Activated CD4-positive, alpha-beta T cell treated with anti-CD3 and anti-CD28 coated beads for 36 hours (primary cell): Measurements from ENCODE around the gene AP5Z1. TPM values are rescaled to one million over a fixed set of nuclear protein-coding genes. Genes with fewer than 3 reads are reported as not detected.
"Not testable (repeated sequence)": the region's sequence is repeated elsewhere in the genome, so short reads cannot be mapped to it uniquely, and the experiment has no call there.

Experiments
- ATAC-seq: fragments of 200-7000 bp; cut with Tn5 transposase; one replicate; pipeline ENCODE4 v1.10.0; 2021; ENCODE audit warnings: mild to moderate bottlenecking, moderate library complexity
- CTCF ChIA-PET: fragments of 350-600 bp; sonication (Branson Sonifier 250); formaldehyde crosslinking; loops from one replicate; lab custom pipeline; 2021; ENCODE audit warnings: antibody characterized with exemption; lab: Charles Lee
- POLR2A ChIA-PET: fragments of 350-600 bp; sonication (Branson Sonifier 250); formaldehyde crosslinking; loops from one replicate; lab custom pipeline; 2021; ENCODE audit warnings: antibody characterized with exemption, inconsistent platforms; lab: Charles Lee
- DNase-seq: peaks from one replicate; pipeline ENCODE4 v3.0.0-alpha.2; 2020
- H3K27ac Mint-ChIP-seq: one replicate; pipeline ENCODE4 v1.8.0; 2021; ENCODE audit warnings: mixed read lengths
- H3K27me3 Mint-ChIP-seq: one replicate; pipeline ENCODE4 v1.8.0; 2021; ENCODE audit warnings: mixed read lengths
- H3K36me3 Mint-ChIP-seq: one replicate; pipeline ENCODE4 v1.8.0; 2021; ENCODE audit warnings: low read depth, mixed read lengths
- H3K4me1 Mint-ChIP-seq: one replicate; pipeline ENCODE4 v1.8.0; 2021; ENCODE audit warnings: mixed read lengths
- H3K4me3 Mint-ChIP-seq: one replicate; pipeline ENCODE4 v1.8.0; 2021; ENCODE audit warnings: mild to moderate bottlenecking, moderate library complexity, mixed read lengths
- H3K9me3 Mint-ChIP-seq: one replicate; pipeline ENCODE4 v1.8.0; 2021; ENCODE audit warnings: low read depth, mixed read lengths
- intact Hi-C, 2 experiments: fragments of 100-400 bp; cut with DNase I in 1 of 2; cut with micrococcal nuclease in 1 of 2; formaldehyde crosslinking; loops; one replicate each; pipeline versions ENCODE4 v1.14.2 to v1.15.1; 2022 to 2024; cut with DNase I, micrococcal nuclease
- total RNA-seq, 2 experiments: library from RNA; stranded (reverse); gene quantifications; one replicate each; pipeline ENCODE4 v1.2.3, GENCODE V29; 2021

AP5Z1 gene
- total RNA-seq, 2 experiments from 2014 or later: 21.0 to 26.4 TPM

DNA sequence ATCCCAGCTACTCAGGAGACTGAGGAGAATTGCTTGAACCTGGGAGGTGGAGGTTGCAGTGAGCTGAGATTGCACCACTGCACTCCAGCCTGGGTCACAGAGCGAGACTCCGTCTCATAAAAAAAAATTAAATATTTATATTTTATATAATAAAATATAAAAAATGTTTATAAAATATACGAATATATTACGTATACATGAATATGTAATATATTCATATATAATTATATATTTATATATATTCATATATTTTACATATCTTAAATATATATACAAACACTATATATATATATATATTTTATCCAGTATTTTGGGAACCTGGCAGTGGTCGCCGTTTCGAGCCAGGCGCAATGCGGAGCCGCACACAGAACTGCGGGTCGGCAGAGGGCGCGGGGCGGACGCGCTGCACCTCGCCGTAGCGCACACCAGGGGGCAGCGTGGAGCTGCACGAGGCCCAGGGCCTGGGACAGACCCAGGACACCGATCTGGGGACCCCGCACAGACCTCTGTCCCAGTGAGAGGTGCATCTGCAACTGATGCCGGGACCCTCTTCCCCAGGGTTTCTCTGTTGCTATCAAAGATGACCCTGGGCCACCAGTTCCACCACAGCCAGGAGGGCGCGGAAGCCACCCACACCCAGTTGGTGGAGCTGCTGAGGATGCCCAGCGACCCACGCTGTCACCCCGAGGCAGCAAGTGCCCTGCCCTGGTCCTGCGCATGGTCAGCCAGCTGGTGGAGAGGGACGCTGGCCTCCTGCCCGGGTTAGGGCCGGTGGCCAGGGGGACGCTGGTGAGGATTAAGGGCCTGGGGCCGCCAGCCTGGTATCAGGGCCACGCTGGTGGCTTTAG is 22.7 kb downstream of the AP5Z1 start:
- peak; percentile 92 for ATAC-seq
- peaks cover 4% of the 10 kb centered on the region for H3K4me1 Mint-ChIP-seq
- POLR2A ChIA-PET: interaction anchor here (0.6 kb wide), 1 partner anchor 325 kb away, joined by 3 read pairs; no protein-coding TSS in a partner anchor
- H3K27ac Mint-ChIP-seq: no peak overlapping the region
- H3K27me3 Mint-ChIP-seq: no peaks in the 10 kb centered on the region
- CTCF ChIA-PET: interaction anchor here (0.8 to 3.7 kb wide), 11 partner anchors 9 to 297 kb away, joined by 3 to 36 read pairs (median 4); partner anchors contain the start of gene RADIL
- no peaks in the 10 kb centered on the region for H3K36me3 Mint-ChIP-seq
- DNase-seq: peak; percentile 79
- intact Hi-C loops: loop anchor here (1.0 to 5.0 kb wide), 3 partner anchors 85 to 287 kb away; partner anchors contain the start of gene RADIL (in 1 of the 2)
- no peak overlapping the region for H3K4me3 Mint-ChIP-seq
- no peaks in the 10 kb centered on the region for H3K9me3 Mint-ChIP-seq

DNA sequence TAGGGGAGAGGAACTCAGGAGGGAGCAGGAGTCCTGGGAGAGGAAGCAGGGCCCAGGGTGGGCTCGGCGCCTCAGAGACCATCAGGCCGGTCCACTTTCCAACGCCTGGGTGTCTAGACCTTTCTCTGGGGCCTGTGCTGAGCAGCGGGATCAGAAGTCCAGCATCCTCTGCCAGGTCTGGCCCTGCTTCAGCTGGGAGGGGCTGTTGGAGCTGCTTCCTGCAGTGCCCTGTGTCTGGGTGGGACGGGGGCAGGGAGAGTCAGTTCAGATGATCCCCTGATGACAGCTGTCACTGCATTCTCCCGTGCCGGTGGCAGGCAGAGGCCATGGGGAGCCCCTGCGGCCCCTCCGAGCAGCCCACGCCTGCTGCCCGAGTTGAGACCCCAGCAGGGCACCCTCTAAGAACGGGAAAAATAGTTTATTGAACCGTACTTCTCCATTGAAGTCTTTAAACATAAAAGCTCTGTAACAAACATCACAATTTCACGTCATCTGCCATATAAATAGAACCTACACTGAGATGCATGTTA is 23.3 kb downstream of the AP5Z1 start:
- H3K27ac Mint-ChIP-seq: no peak overlapping the region
- ChIA-PET CTCF (interaction anchor here (1.0 to 3.7 kb wide), 9 partner anchors 9 to 296 kb away, joined by 3 to 36 read pairs (median 4); partner anchors contain the start of gene RADIL), POLR2A (interaction anchor here (0.6 kb wide), 1 partner anchor 324 kb away, joined by 3 read pairs; no protein-coding TSS in a partner anchor)
- DNase-seq (no peak), ATAC-seq (no peak)
- H3K9me3 Mint-ChIP-seq: no peaks in the 10 kb centered on the region
- intact Hi-C loops: loop anchor here (1.0 to 5.0 kb wide), 3 partner anchors 85 to 287 kb away; partner anchors contain the start of gene RADIL (in 1 of the 2)
- H3K36me3 Mint-ChIP-seq: no peaks in the 10 kb centered on the region
- H3K4me1 Mint-ChIP-seq: peaks cover 4% of the 10 kb centered on the region
- H3K27me3 Mint-ChIP-seq: no peaks in the 10 kb centered on the region
- no peak overlapping the region for H3K4me3 Mint-ChIP-seq

DNA sequence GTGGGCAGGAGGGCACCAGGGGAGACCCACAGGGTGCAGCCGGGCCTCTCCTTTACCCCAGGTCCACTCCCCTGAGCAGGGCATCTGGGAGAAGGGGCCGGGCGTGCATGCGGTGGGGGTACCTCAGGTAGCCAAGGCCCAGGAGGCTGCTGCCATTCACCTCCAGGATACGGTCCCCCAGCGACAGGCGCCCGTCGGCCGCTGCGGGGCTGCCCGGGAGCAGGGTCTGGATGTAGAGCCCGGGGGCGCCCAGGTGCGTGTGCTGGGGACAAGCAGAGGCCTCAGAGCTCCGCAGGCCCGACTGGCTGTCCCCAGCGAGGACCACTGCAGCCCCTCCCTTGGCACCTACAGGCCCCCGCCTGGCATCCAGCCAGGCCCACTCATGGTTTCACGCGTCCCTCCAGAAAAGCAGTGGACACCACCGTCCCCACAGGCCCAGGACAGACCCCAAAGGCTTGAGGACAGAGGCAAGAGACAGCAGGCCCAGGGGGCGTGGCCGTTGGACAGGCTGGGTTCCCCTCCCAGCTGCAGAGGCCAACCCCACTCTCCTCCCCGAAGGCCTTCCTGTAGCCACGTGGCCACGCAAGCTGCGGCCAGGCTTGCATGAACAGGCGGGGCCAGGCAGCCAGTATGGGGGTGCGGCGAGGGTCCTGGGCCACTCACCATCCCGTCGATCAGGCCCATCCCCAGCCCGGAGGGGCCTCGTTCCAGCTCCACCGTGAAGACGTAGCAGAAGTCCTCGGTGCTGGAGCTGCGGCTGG is 24.3 kb downstream of the AP5Z1 start:
- ATAC-seq: no peak
- POLR2A ChIA-PET: no interaction called here
- Mint-ChIP-seq H3K4me1 (no peaks in the 10 kb centered on the region), H3K27ac (no peak overlapping the region), H3K9me3 (no peaks in the 10 kb centered on the region), H3K36me3 (no peaks in the 10 kb centered on the region), H3K27me3 (no peaks in the 10 kb centered on the region), H3K4me3 (no peak overlapping the region)
- CTCF ChIA-PET: interaction anchor here (1.0 to 1.7 kb wide), 2 partner anchors 26 to 96 kb away, joined by 3 to 7 read pairs; no protein-coding TSS in a partner anchor
- intact Hi-C loops: loop anchor here in 1 of 2 experiments (5.0 kb wide), 1 partner anchor 173 kb away; no protein-coding TSS in a partner anchor
- no peak for DNase-seq

DNA sequence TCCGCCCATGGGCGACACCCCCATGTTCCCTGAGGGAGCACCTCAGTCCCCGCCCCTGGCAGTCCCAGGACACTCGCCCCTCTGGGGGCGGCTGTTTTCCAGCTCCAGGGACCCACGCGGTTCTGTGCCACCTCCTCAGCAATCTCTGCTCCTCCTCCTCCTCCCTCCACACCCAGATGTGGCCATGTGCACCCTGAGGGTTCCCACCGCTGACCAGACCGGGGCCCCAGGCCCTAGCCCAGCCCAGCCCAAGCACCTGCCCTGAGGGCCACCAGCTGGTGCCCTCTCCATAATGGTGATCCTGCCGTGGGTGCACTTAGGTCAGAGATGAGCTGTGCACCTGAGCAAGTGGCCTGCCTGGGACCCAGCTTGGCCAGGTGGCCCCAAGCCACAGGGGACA is 25.1 kb downstream of the AP5Z1 start:
- Mint-ChIP-seq H3K27ac (no peak overlapping the region), H3K4me3 (no peak overlapping the region), H3K27me3 (no peaks in the 10 kb centered on the region), H3K4me1 (no peaks in the 10 kb centered on the region), H3K9me3 (no peaks in the 10 kb centered on the region), H3K36me3 (no peaks in the 10 kb centered on the region)
- CTCF ChIA-PET: no interaction called here
- DNase-seq (no peak), ATAC-seq (no peak)
- POLR2A ChIA-PET: no interaction called here
- intact Hi-C loops: no loop called here

DNA sequence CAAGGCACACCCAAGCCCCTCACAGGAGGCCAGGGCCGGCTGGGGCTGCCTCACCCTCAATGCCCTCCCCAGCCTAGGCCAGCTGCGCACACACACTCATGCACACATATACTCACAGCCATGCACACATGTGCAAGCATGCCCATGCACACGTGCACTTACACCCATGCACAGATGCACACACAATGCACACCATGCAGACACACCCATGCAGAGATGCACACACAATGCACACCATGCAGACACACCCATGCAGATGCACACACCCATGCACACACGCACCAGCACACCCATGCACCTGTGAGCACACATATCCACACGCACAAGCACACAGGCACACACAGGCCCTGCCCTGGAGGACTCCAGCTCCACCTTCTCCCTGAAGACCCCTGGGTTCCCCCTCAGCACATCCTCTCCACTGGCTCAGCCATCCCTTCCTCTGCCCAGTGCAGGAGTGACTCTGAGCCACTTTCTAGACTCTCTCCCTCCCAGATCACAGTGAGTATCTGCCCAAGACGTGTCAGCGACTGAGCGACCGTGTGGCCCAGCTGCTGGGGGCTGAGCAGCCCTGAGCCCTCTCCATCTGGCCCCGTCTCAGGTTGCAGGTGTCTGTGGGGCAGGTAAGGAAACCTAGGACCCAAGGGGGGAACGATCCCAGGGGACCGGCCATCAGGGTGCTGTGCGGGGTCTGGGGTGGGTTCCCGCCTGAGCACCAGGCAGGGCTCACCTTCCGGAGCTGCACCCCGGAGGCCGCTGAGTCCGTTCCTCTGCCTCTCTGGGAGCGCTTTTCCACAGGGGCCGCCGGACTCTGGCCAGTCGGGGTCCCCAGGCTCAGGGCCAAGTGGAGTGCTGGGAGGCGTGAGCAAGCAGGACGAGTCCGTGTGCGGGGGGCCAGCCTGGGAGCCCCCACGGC is 25.8 kb downstream of the AP5Z1 start:
- H3K9me3 Mint-ChIP-seq: no peaks in the 10 kb centered on the region
- ChIA-PET POLR2A (no interaction called here), CTCF (interaction anchor here (1.5 kb wide), 1 partner anchor 9 kb away, joined by 4 read pairs; no protein-coding TSS in a partner anchor)
- H3K4me3 Mint-ChIP-seq: no peak overlapping the region
- H3K27me3 Mint-ChIP-seq: no peaks in the 10 kb centered on the region
- no peak overlapping the region for H3K27ac Mint-ChIP-seq
- ATAC-seq (no peak), DNase-seq (no peak)
- H3K36me3 Mint-ChIP-seq: no peaks in the 10 kb centered on the region
- intact Hi-C loops: no loop called here
- no peaks in the 10 kb centered on the region for H3K4me1 Mint-ChIP-seq

DNA sequence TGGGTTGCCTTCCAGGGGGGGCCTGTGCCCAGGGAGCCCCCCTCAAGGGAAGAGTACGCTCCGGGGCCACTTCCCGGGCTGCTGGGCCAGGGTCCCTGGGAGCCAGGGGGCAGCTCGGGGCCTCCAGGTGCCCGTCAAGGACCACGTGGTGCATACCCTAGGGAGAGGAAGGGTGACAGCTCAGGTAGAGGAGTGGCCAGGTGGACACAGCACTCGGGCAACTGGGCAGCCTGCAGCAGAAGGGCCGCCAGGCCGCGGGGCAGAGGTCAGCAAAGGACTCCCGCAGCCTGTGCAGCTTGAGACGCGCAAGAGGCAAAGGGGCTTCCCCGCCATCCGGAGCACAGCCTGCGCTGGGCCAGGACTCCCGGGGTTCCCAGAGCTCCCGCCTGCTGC is 26.4 kb downstream of the AP5Z1 start:
- no peaks in the 10 kb centered on the region for H3K4me1 Mint-ChIP-seq
- DNase-seq (no peak), ATAC-seq (no peak)
- ChIA-PET CTCF (interaction anchor here (1.5 kb wide), 1 partner anchor 10 kb away, joined by 4 read pairs; no protein-coding TSS in a partner anchor), POLR2A (no interaction called here)
- H3K27ac Mint-ChIP-seq: no peak overlapping the region
- no peaks in the 10 kb centered on the region for H3K27me3 Mint-ChIP-seq
- intact Hi-C loops: no loop called here
- no peaks in the 10 kb centered on the region for H3K36me3 Mint-ChIP-seq
- no peak overlapping the region for H3K4me3 Mint-ChIP-seq
- H3K9me3 Mint-ChIP-seq: no peaks in the 10 kb centered on the region

DNA sequence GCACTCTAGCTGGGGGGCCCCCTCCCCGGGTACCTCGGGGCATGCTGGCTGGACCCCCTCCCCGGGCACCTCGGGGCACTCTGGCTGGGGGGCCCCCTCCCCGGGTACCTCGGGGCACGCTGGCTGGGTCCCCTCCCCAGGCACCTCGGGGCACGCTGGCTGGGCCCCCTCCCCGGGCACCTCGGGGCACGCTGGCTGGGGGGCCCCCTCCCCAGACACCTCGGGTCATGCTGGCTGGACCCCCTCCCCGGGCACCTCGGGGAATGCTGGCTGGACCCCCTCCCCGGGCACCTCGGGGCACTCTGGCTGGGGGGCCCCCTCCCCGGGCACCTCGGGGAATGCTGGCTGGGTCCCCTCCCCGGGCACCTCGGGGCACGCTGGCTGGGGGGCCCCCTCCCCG is 27.2 kb downstream of the AP5Z1 start:
- H3K27ac Mint-ChIP-seq, intact Hi-C loops, H3K9me3 Mint-ChIP-seq, H3K4me1 Mint-ChIP-seq, H3K27me3 Mint-ChIP-seq, DNase-seq, POLR2A ChIA-PET, CTCF ChIA-PET, H3K36me3 Mint-ChIP-seq, H3K4me3 Mint-ChIP-seq, ATAC-seq: not testable (repeated sequence)

DNA sequence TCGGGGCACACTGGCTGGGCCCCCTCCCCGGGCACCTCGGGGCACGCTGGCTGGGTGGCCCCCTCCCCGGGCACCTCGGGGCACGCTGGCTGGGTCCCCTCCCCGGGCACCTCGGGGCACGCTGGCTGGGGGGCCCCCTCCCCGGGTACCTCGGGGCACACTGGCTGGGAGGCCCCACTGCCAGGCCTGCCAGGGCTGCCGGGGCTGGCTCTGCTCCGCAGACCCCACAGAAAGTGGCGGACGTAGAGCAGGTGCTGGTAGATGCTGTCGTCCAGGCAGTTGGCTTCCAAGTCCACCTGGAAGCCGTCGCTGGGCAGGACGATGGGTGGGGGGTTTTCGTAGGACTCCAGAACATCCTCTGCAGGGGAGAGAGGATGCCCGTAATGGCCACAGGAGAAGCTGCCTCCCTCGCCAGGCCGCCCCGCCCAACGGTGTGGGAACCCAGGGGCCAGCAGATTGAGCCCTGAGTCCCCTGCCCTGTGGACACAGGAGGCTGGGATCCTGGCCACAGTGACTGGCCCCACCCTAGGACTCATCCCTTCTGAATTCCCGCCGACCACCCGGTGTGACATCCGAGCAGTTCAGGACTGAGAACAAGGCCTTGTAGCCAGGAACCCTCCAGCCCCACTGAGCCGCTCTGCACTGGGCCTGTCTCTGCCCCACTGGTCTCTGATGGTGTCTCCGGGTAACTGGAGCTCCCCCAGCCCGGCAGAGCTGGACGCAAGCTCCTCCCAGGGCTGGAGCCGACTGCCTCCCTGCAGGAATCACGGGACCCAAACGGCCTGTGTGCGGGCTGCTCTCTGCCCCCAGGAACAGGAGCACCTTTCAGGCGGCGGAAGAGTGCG is 28.2 kb downstream of the AP5Z1 start:
- ATAC-seq (no peak), DNase-seq (no peak)
- CTCF ChIA-PET: no interaction called here
- intact Hi-C loops: no loop called here
- POLR2A ChIA-PET: interaction anchor here (0.6 kb wide), 1 partner anchor 9 kb away, joined by 3 read pairs; no protein-coding TSS in a partner anchor
- H3K27me3 Mint-ChIP-seq: peaks cover 2% of the 10 kb centered on the region
- H3K36me3 Mint-ChIP-seq: no peaks in the 10 kb centered on the region
- H3K9me3 Mint-ChIP-seq: no peaks in the 10 kb centered on the region
- H3K4me3 Mint-ChIP-seq: no peak overlapping the region
- H3K27ac Mint-ChIP-seq: no peak overlapping the region
- no peaks in the 10 kb centered on the region for H3K4me1 Mint-ChIP-seq

DNA sequence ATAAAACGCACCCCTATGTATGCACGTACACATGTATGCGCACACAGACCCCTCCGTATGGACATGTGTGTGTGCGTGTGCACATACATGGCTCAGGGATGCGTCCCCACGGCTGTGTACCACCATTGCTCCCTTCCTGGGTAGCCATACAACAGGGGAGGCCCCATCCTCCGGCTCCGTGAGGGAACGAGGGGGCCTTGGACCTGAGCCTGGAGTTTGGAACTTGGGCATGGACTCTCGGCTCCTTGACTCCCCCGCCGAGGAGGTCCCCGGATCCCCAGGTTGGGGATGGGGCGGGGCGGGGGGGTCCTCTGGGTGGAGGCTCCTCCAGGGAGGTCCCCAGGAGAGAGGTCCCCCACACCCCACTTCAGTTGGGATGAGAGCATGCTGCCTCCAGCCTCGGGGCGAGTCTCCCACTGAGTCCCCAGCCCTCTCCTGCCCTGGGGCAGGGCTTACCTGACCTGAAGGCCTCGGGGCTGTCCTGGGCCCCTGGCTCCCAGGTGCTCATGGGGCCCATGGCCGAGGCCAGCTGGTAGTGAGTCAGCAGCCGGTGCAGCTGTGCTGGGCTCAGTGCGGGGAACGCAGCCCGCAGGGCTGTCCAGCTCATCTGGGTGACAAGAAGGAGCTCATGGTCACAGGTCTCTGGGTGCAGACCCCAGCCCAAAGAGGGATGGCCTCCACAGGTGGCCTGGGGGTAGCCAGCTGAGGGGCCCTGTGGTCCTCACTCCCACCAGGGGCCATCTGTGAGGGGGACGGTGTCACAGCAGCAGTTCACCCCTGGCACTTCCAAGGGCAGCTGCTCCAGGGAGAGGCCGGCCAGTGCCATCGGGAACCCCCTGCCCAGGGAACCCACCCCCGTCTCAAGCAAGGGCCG is 29.9 kb downstream of the AP5Z1 start:
- Mint-ChIP-seq H3K27me3 (peaks cover 6% of the 10 kb centered on the region), H3K4me1 (peaks cover 6% of the 10 kb centered on the region), H3K27ac (no peak overlapping the region), H3K9me3 (no peaks in the 10 kb centered on the region), H3K4me3 (no peak overlapping the region), H3K36me3 (no peaks in the 10 kb centered on the region)
- DNase-seq (no peak), ATAC-seq (no peak)
- intact Hi-C loops: no loop called here
- POLR2A ChIA-PET: no interaction called here
- CTCF ChIA-PET: no interaction called here
